H1 (cell line): Measurements from ENCODE around the gene RICTOR. TPM values are rescaled to one million over a fixed set of nuclear protein-coding genes. Genes with fewer than 3 reads are reported as not detected.
"Not testable (repeated sequence)": the region's sequence is repeated elsewhere in the genome, so short reads cannot be mapped to it uniquely, and the experiment has no call there.

ENCODE experiments used
- CTCF ChIA-PET: fragments of 300-600 bp; sonication (Branson Sonifier 250); formaldehyde crosslinking; loops from one replicate; lab custom pipeline; 2021; ENCODE audit not compliant: partially characterized antibody; lab: Charles Lee
- POLR2A ChIA-PET: fragments of 300-600 bp; sonication (Branson Sonifier 250); formaldehyde crosslinking; loops from one replicate; lab custom pipeline; 2021; ENCODE audit warnings: inconsistent platforms; ENCODE audit not compliant: partially characterized antibody; lab: Charles Lee
- DNase-seq, 2 experiments: peaks; one replicate each; pipeline versions ENCODE4 v3.0.0 to v3.0.0-alpha.2; 2010 to 2022; ENCODE audit warnings: low spot score in 2 of 2, low read depth in 1 of 2, mixed read lengths in 1 of 2
- FAIRE-seq: peaks from 2 replicates; lab custom pipeline; 2011; peaks lifted over from hg19 to GRCh38; lab: Jason Lieb, UNC
- H2AFZ ChIP-seq: 2 replicates; pipeline ENCODE4 v1.8.1; 2012; ENCODE audit warnings: low read length, inconsistent platforms
- H2AK5ac ChIP-seq: 2 replicates; pipeline ENCODE4 v1.6.1; 2013; ENCODE audit warnings: low read depth, low read length
- H2BK120ac ChIP-seq: replicated peaks from 2 replicates; pipeline ENCODE3; 2013; ENCODE audit warnings: low read depth, low read length, inconsistent platforms
- H2BK12ac ChIP-seq: 2 replicates; pipeline ENCODE4 v1.6.1; 2013; ENCODE audit warnings: low read depth, low read length
- H2BK15ac ChIP-seq: 2 replicates; pipeline ENCODE4 v1.6.1; 2013; ENCODE audit warnings: low read length
- H2BK20ac ChIP-seq: 2 replicates; pipeline ENCODE4 v1.6.1; 2013; ENCODE audit warnings: low read length
- H2BK5ac ChIP-seq: 2 replicates; pipeline ENCODE4 v1.6.1; 2013; ENCODE audit warnings: low read depth, low read length
- H3K14ac ChIP-seq: 2 replicates; pipeline ENCODE4 v1.6.1; 2013; ENCODE audit warnings: inconsistent platforms; ENCODE audit not compliant: insufficient read length
- H3K18ac ChIP-seq: 2 replicates; pipeline ENCODE4 v1.6.1; 2013; ENCODE audit warnings: low read length; ENCODE audit errors: extremely low read depth
- H3K23ac ChIP-seq: 2 replicates; pipeline ENCODE4 v1.6.1; 2013; ENCODE audit warnings: inconsistent platforms; ENCODE audit not compliant: insufficient read length
- H3K23me2 ChIP-seq: 2 replicates; pipeline ENCODE4 v1.6.1; 2013; ENCODE audit warnings: low read depth, low read length
- H3K27ac ChIP-seq: 2 replicates; pipeline ENCODE4 v1.6.1; 2011; ENCODE audit warnings: low read depth, low read length, inconsistent platforms
- H3K27me3 ChIP-seq, 4 experiments: replicated peaks in 1 of 4; 1 replicate in 1 of 4; 2 replicates in 3 of 4; pipeline versions ENCODE4 v1.6.1 to v1.8.1; 2011 to 2013; ENCODE audit warnings: low read length in 3 of 4, mild to moderate bottlenecking in 3 of 4, inconsistent platforms in 2 of 4, mixed read lengths in 2 of 4, moderate library complexity in 1 of 4; ENCODE audit not compliant: control insufficient read depth in 3 of 4, insufficient read depth in 3 of 4; ENCODE audit errors: extremely low read depth in 1 of 4
- H3K36me3 ChIP-seq, 4 experiments: 2 replicates each; pipeline versions ENCODE4 v1.6.1 to v1.8.1; 2011 to 2013; ENCODE audit warnings: mild to moderate bottlenecking in 4 of 4, low read length in 3 of 4, moderate library complexity in 2 of 4, control low read depth in 1 of 4, inconsistent platforms in 1 of 4; ENCODE audit not compliant: insufficient read depth in 4 of 4, control insufficient read depth in 2 of 4
- H3K4ac ChIP-seq: replicated peaks from 2 replicates; pipeline ENCODE3; 2013; ENCODE audit warnings: low read length, low read depth, mixed read lengths, inconsistent platforms; ENCODE audit not compliant: insufficient read length
- H3K4me1 ChIP-seq, 4 experiments: replicated peaks in 1 of 4; 1 replicate in 1 of 4; 2 replicates in 3 of 4; pipeline versions ENCODE4 v1.6.1 to v1.8.1; 2011 to 2013; ENCODE audit warnings: low read length in 3 of 4, inconsistent platforms in 2 of 4, mixed read lengths in 1 of 4; ENCODE audit not compliant: insufficient read depth in 4 of 4, control insufficient read depth in 3 of 4
- H3K4me2 ChIP-seq, 2 experiments: 2 replicates each; pipeline versions ENCODE4 v1.6.1 to v1.8.1; 2011 to 2013; ENCODE audit warnings: low read depth in 2 of 2, low read length in 2 of 2, control low read depth in 1 of 2, inconsistent platforms in 1 of 2, mild to moderate bottlenecking in 1 of 2; ENCODE audit not compliant: insufficient read depth in 1 of 2
- H3K4me3 ChIP-seq, 4 experiments: fragments of 200-600, 300-600 bp in 1 of 4; sonication (generic), shearing (Covaris generic), sonication (Bioruptor Twin) in 1 of 4; 2 replicates each; pipeline versions ENCODE4 v1.5.1 to v1.8.1; 2011 to 2016; ENCODE audit warnings: low read length in 4 of 4, low read depth in 3 of 4, control low read depth in 2 of 4, inconsistent platforms in 2 of 4, mild to moderate bottlenecking in 2 of 4, mixed read lengths in 1 of 4, moderate library complexity in 1 of 4; ENCODE audit not compliant: insufficient read depth in 2 of 4; ENCODE audit errors: extremely low read depth in 1 of 4
- H3K56ac ChIP-seq: replicated peaks from 2 replicates; pipeline ENCODE3; 2013; ENCODE audit warnings: low read depth, mild to moderate bottlenecking, mixed read lengths, low read length, inconsistent platforms; ENCODE audit not compliant: insufficient read length
- H3K79me1 ChIP-seq: 2 replicates; pipeline ENCODE4 v1.6.1; 2013; ENCODE audit warnings: low read depth, low read length, control low read depth
- H3K79me2 ChIP-seq, 2 experiments: 2 replicates each; pipeline versions ENCODE4 v1.6.1 to v1.8.1; 2012 to 2013; ENCODE audit warnings: low read length in 2 of 2, mild to moderate bottlenecking in 2 of 2, inconsistent platforms in 1 of 2; ENCODE audit not compliant: insufficient read depth in 2 of 2, control insufficient read depth in 1 of 2
- H3K9ac ChIP-seq, 4 experiments: replicated peaks in 1 of 4; 1 replicate in 1 of 4; 2 replicates in 3 of 4; pipeline versions ENCODE4 v1.6.1 to v1.8.1; 2011 to 2013; ENCODE audit warnings: low read depth in 3 of 4, low read length in 3 of 4, control low read depth in 2 of 4, mild to moderate bottlenecking in 2 of 4, moderate library complexity in 2 of 4, inconsistent platforms in 1 of 4; ENCODE audit errors: extremely low read depth in 1 of 4
- H3K9me3 ChIP-seq, 2 experiments: 2 replicates each; pipeline versions ENCODE4 v1.6.1 to v1.8.1; 2012 to 2013; ENCODE audit warnings: mild to moderate bottlenecking in 2 of 2, moderate library complexity in 2 of 2, control low read depth in 1 of 2, inconsistent platforms in 1 of 2, low read depth in 1 of 2, low read length in 1 of 2, mixed read lengths in 1 of 2; ENCODE audit not compliant: insufficient read depth in 2 of 2
- H4K20me1 ChIP-seq, 2 experiments: replicated peaks in 1 of 2; 2 replicates each; pipeline versions ENCODE3 to v1.8.1; 2011 to 2013; ENCODE audit warnings: inconsistent platforms in 2 of 2, low read length in 2 of 2, mild to moderate bottlenecking in 1 of 2; ENCODE audit not compliant: insufficient read depth in 2 of 2, control insufficient read depth in 1 of 2
- H4K5ac ChIP-seq: 2 replicates; pipeline ENCODE4 v1.6.1; 2013; ENCODE audit warnings: low read length, low read depth, mixed read lengths, inconsistent platforms; ENCODE audit not compliant: insufficient read length
- H4K8ac ChIP-seq: 2 replicates; pipeline ENCODE4 v1.8.0; 2013; ENCODE audit warnings: mild to moderate bottlenecking, moderate library complexity, low read length, inconsistent platforms; ENCODE audit not compliant: insufficient read depth; ENCODE audit errors: extremely low read depth
- H4K91ac ChIP-seq: replicated peaks from 2 replicates; pipeline ENCODE3; 2013; ENCODE audit warnings: low read length, mixed read lengths, inconsistent platforms; ENCODE audit not compliant: insufficient read length
- WGBS, 2 experiments: shearing (Covaris generic) in 1 of 2; methylation state at CpG; one replicate each; pipeline versions ENCODE4 v1.1.6 to v1.1.7; 2013 to 2015; ENCODE audit warnings: low lambda C conversion rate in 2 of 2, mixed read lengths in 2 of 2, inconsistent platforms in 1 of 2, low coverage in 1 of 2, missing lambda C conversion rate in 1 of 2; ENCODE audit not compliant: insufficient replicate concordance in 2 of 2, insufficient coverage in 1 of 2, insufficient read length in 1 of 2; ENCODE audit errors: extremely low coverage in 1 of 2, missing lambda C conversion rate in 1 of 2; 5-methylcytosine and 5-hydroxymethylcytosine counted together
- polyA plus RNA-seq, 7 experiments: library from polyadenylated mRNA; depleted of rRNA in 3 of 7; stranded (reverse) in 5 of 7; unstranded in 2 of 7; fragments of >200 nt in 5 of 7; fragments of 200-250 nt in 2 of 7; gene quantifications; 1 replicate in 5 of 7; 2 replicates in 1 of 7; 4 replicates in 1 of 7; pipeline versions ENCODE4 v1.2.1 to v1.2.3, GENCODE V29; 2011 to 2013; ENCODE audit warnings: missing spikeins in 2 of 7, mixed read lengths in 2 of 7
- total RNA-seq: library from RNA; stranded (reverse); fragmentation: NEBNext Ultra II Directional; extraction: Animal tissue kit (Norgen Biotek cat#: 25700); gene quantifications from 2 replicates; pipeline ENCODE4 v1.2.1, GENCODE V29; 2021

The RICTOR gene
- total and polyA plus RNA-seq, 2 of the 8 experiments (the other 6 are each of a cell fraction or from before 2014, with no cell fraction given) = 4.3 to 26.6 TPM

GRCh38 chr5:38989974-38990719 is 84.1 kb downstream of the RICTOR start:
- H2BK12ac ChIP-seq, H2AFZ ChIP-seq, CTCF ChIA-PET, FAIRE-seq, H2BK15ac ChIP-seq, H3K23me2 ChIP-seq, H3K79me1 ChIP-seq, H3K4me2 ChIP-seq, H3K18ac ChIP-seq, H3K14ac ChIP-seq, H3K27me3 ChIP-seq, H3K9me3 ChIP-seq, H4K20me1 ChIP-seq, H2BK20ac ChIP-seq, H2BK120ac ChIP-seq, H3K4me1 ChIP-seq, H3K9ac ChIP-seq, H3K79me2 ChIP-seq, H3K36me3 ChIP-seq, H3K23ac ChIP-seq, H4K8ac ChIP-seq, H3K4ac ChIP-seq, H3K27ac ChIP-seq, DNase-seq, H4K91ac ChIP-seq, H4K5ac ChIP-seq, H2BK5ac ChIP-seq, H3K4me3 ChIP-seq, POLR2A ChIA-PET, H2AK5ac ChIP-seq, H3K56ac ChIP-seq: not testable (repeated sequence)
- WGBS, 2 experiments = 87% methylated on average over 13 of the region's 13 CpGs; no CpG with 5 or more reads in 1 of the 2 experiments
